K562 (cell line): Measurements from ENCODE around the gene DCST1. TPM values are rescaled to one million over a fixed set of nuclear protein-coding genes. Genes with fewer than 3 reads are reported as not detected.

Experiments
- CCNT2 ChIP-seq: IDR thresholded peaks from 2 replicates; pipeline ENCODE4 v1.6.1; 2011; ENCODE audit warnings: borderline replicate concordance, low read depth, mild to moderate bottlenecking, moderate library complexity, mixed read lengths, low read length; ENCODE audit not compliant: insufficient read length; ENCODE audit errors: extremely low read depth
- EP400 ChIP-seq: fragments of 450-650 bp; IDR thresholded peaks from 2 replicates; pipeline ENCODE4 v1.6.1; 2017; ENCODE audit warnings: antibody characterized with exemption, mild to moderate bottlenecking, moderate library complexity
- ETV5 ChIP-seq: sonication (generic); formaldehyde crosslinking; IDR thresholded peaks from 2 replicates; pipeline ENCODE4 v1.4.0; 2020; ENCODE audit warnings: low read depth, mild to moderate bottlenecking, missing genetic modification reagents
- FOXP4 ChIP-seq: sonication (generic); formaldehyde crosslinking; IDR thresholded peaks from 2 replicates; pipeline ENCODE4 v1.8.0; 2022; ENCODE audit warnings: mild to moderate bottlenecking, missing genetic modification reagents, borderline replicate concordance
- HMGN3 ChIP-seq: IDR thresholded peaks from 2 replicates; pipeline ENCODE4 v1.6.1; 2011; ENCODE audit warnings: borderline replicate concordance, low read depth, mild to moderate bottlenecking, mixed read lengths, low read length; ENCODE audit not compliant: insufficient read length; ENCODE audit errors: extremely low read depth
- MAZ ChIP-seq, 2 experiments: fragments of 450-650 bp in 1 of 2; sonication (generic) in 1 of 2; formaldehyde crosslinking; IDR thresholded peaks in 1 of 2; conservative IDR thresholded peaks in 1 of 2; 2 replicates each; pipeline versions ENCODE4 v1.4.0 to v1.5.0; 2020; ENCODE audit warnings: mild to moderate bottlenecking in 1 of 2, missing genetic modification reagents in 1 of 2
- RBFOX2 ChIP-seq: fragments of 200-400 bp; formaldehyde crosslinking; IDR thresholded peaks from 2 replicates; pipeline ENCODE4 v1.6.1; 2017; ENCODE audit warnings: low read depth, mild to moderate bottlenecking, low read length, moderate library complexity
- RBM15 ChIP-seq: fragments of 200-400 bp; formaldehyde crosslinking; IDR thresholded peaks from 2 replicates; pipeline ENCODE4 v1.6.1; 2018; ENCODE audit warnings: mild to moderate bottlenecking, low read length, moderate library complexity; ENCODE audit not compliant: insufficient read depth
- SMC3 ChIP-seq: conservative IDR thresholded peaks from 2 replicates; pipeline ENCODE4 v1.6.1; 2011; ENCODE audit warnings: low read depth, low read length, improper control_type of control experiment; ENCODE audit not compliant: insufficient read depth
- SRSF7 ChIP-seq: fragments of 200-400 bp; formaldehyde crosslinking; optimal IDR thresholded peaks from 2 replicates; pipeline ENCODE3; 2017; ENCODE audit warnings: mild to moderate bottlenecking, low read depth, low read length
- TEAD2 ChIP-seq: fragments of 450-650 bp; IDR thresholded peaks from 2 replicates; pipeline ENCODE4 v1.6.1; 2016; ENCODE audit warnings: missing genetic modification characterization, control low read depth, missing compliant biosample characterization
- ZNF609 ChIP-seq: sonication (generic); formaldehyde crosslinking; IDR thresholded peaks from 2 replicates; pipeline ENCODE4 v1.8.1; 2023; ENCODE audit warnings: missing genetic modification reagents, mild to moderate bottlenecking, borderline replicate concordance
- ZNF785 ChIP-seq: fragments of 250-450 bp; sonication (Bioruptor Pico); IDR thresholded peaks from 2 replicates; pipeline ENCODE4 v1.4.0; 2020; ENCODE audit warnings: mild to moderate bottlenecking
- polyA plus RNA-seq, 8 experiments: library from polyadenylated mRNA; depleted of rRNA in 4 of 8; stranded (reverse) in 5 of 8; unstranded in 3 of 8; fragments of >200 nt; fragmentation: Nextera tagmentation in 2 of 8; fragmentation: Illumina TruSeq in 1 of 8; extraction: Ambion mirVana in 2 of 8; extraction: Trizol in 1 of 8; gene quantifications; 2 replicates each; pipeline versions ENCODE4 v1.2.1 to v1.2.3, GENCODE V29; 2011 to 2014; ENCODE audit warnings: inconsistent platforms in 1 of 8, missing spikeins in 1 of 8
- total RNA-seq, 7 experiments: library from RNA; depleted of rRNA in 6 of 7; stranded (reverse); fragments of >200 nt in 6 of 7; fragmentation: Illumina TruSeq in 2 of 7; extraction: Trizol in 2 of 7; gene quantifications; 2 replicates each; pipeline versions ENCODE4 v1.2.1 to v1.2.3, GENCODE V29; 2011 to 2021; ENCODE audit warnings: low replicate concordance in 1 of 7
- TF ChIP-seq, protein P1 (sequence below), 2 experiments: fragments of 450-650 bp; conservative IDR thresholded peaks; 2 replicates each; pipeline ENCODE4 v1.6.1; 2017; ENCODE audit warnings: mild to moderate bottlenecking in 2 of 2, moderate library complexity in 2 of 2
- TF ChIP-seq, protein P2 (sequence below): fragments of 450-650 bp; formaldehyde crosslinking; IDR thresholded peaks from 2 replicates; pipeline ENCODE4 v1.4.0; 2020; ENCODE audit warnings: mild to moderate bottlenecking, moderate library complexity

DCST1 gene
- total and polyA plus RNA-seq, 9 of the 15 experiments (the other 6 are each of a cell fraction or from before 2014, with no cell fraction given): not detected

DNA sequence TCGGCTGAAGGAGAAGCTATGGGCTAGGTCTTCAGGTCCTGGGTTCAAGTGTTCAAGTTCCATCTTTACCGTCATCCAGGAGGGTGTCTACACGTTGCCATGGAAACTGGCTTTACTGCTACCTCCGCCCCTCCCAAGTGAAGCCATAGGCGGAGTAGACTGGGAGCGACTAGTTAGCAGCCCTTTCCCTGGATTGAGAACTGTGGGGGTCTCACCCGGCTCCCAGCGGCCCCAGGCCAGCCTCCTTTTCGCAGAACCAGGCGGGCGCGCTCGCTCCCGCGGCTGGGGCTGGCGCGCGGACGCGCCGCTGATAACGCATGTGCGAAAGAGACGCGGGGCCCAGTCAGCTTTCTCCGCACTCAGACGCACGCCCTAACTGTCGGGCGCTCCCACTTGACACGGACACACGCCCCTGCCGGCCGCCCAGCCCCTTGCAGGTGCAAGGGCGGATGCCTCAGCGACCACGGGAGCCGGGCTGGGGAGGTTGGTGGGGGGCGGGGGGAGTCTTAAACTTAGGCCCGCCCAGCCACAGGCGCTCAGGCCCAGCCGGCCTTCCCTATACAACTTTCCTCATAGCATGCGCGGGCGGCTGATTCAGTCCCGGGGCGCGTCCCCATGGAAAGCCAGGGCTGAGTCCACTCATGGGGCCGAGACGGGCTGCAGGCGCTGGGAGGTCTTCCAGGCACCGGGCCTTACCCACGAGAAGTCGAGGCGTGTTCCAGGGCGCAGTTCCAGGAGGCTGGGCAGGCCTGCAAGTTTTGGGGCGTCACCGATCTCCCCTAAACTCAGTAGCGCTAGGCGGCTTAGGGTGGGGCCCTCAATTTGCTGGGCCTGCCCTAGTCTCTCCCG is 37.3 kb downstream of the DCST1 start (continued):
- TF ChIP-seq HMGN3 (peak; percentile 75), MAZ (CRISPR knock-in tag; conservative IDR thresholded peaks at IDR 0.05 in 1 of 2, IDR thresholded peaks at IDR 0.05 in 1 of 2) (peak in 1 of 2 experiments; percentile 81; a peak in 1 of 4 replicates), SMC3 (0 out of 2 replicates have a peak, but pooled peaks have one; percentile 1), TEAD2 (tag) (no peak), ZNF785 (CRISPR knock-in tag) (no peak), RBM15 (no peak), ZNF609 (CRISPR knock-in tag) (no peak), ETV5 (CRISPR knock-in tag) (peak; percentile 49; the same call in 1 of the 2 replicates), SRSF7 (no peak), RBFOX2 (peak; percentile 70), EP400 (peak; percentile 53; the same call in 1 of the 2 replicates), FOXP4 (CRISPR knock-in tag) (peak; percentile 65; the same call in 1 of the 2 replicates), CCNT2 (peak; percentile 84)
- TF ChIP-seq, protein P1, sequence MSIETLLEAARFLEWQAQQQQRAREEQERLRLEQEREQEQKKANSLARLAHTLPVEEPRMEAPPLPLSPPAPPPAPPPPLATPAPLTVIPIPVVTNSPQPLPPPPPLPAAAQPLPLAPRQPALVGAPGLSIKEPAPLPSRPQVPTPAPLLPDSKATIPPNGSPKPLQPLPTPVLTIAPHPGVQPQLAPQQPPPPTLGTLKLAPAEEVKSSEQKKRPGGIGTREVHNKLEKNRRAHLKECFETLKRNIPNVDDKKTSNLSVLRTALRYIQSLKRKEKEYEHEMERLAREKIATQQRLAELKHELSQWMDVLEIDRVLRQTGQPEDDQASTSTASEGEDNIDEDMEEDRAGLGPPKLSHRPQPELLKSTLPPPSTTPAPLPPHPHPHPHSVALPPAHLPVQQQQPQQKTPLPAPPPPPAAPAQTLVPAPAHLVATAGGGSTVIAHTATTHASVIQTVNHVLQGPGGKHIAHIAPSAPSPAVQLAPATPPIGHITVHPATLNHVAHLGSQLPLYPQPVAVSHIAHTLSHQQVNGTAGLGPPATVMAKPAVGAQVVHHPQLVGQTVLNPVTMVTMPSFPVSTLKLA (conservative IDR thresholded peaks at IDR 0.05): peak; percentile 69 to 90
- TF ChIP-seq, protein P2, sequence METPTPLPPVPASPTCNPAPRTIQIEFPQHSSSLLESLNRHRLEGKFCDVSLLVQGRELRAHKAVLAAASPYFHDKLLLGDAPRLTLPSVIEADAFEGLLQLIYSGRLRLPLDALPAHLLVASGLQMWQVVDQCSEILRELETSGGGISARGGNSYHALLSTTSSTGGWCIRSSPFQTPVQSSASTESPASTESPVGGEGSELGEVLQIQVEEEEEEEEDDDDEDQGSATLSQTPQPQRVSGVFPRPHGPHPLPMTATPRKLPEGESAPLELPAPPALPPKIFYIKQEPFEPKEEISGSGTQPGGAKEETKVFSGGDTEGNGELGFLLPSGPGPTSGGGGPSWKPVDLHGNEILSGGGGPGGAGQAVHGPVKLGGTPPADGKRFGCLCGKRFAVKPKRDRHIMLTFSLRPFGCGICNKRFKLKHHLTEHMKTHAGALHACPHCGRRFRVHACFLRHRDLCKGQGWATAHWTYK: 0 out of 2 replicates have a peak, but pooled peaks have one; percentile 47
